GM13976 (cell line): ENCODE results near the gene RAD51B.

ENCODE experiments used
- DNase-seq: peaks from one replicate; pipeline ENCODE4 v3.0.0; 2012; ENCODE audit warnings: low spot score
- in situ Hi-C: fragments of 300-500 bp; cut with MboI; formaldehyde crosslinking; loops from one replicate; pipeline ENCODE4 v1.12.0; 2022; ENCODE audit warnings: low sequenced_read_pairs, mixed read lengths, inconsistent platforms; ENCODE audit not compliant: unreplicated experiment
- TF ChIP-seq, protein P1 (sequence below): IDR thresholded peaks from 2 replicates; pipeline ENCODE4 v1.5.1; 2012; ENCODE audit warnings: borderline replicate concordance, mild to moderate bottlenecking; ENCODE audit not compliant: insufficient read depth; ENCODE audit errors: extremely low read depth, missing control alignments, control extremely low read depth

Gene RAD51B

DNA sequence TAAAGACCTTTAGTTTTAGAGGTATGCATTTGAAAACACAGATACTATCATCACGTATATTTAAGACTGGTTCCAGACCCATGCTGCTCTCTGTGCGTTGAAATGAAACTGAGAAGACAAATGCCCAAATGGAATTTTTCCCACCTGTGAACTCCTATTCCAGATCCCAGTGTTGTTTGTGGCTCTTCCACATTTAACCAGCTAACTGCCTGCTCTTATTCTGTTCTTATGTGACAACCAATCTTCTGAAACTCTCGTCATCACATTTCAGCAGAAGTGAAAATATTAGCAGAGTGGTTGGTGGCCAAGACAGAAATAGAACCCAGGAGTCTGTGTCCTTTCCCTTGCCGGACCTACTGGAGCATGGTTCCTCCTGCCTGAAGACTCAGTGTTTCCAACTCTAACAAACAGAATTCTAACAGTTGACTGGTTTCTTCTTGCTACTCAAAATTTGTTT lies 460.2 kb downstream of the RAD51B start:
- DNase-seq: peak; percentile 44
- TF ChIP-seq, protein P1, sequence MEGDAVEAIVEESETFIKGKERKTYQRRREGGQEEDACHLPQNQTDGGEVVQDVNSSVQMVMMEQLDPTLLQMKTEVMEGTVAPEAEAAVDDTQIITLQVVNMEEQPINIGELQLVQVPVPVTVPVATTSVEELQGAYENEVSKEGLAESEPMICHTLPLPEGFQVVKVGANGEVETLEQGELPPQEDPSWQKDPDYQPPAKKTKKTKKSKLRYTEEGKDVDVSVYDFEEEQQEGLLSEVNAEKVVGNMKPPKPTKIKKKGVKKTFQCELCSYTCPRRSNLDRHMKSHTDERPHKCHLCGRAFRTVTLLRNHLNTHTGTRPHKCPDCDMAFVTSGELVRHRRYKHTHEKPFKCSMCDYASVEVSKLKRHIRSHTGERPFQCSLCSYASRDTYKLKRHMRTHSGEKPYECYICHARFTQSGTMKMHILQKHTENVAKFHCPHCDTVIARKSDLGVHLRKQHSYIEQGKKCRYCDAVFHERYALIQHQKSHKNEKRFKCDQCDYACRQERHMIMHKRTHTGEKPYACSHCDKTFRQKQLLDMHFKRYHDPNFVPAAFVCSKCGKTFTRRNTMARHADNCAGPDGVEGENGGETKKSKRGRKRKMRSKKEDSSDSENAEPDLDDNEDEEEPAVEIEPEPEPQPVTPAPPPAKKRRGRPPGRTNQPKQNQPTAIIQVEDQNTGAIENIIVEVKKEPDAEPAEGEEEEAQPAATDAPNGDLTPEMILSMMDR: no peak
- in situ Hi-C loops: no loop called here

- DNase-seq: no peak
- TF ChIP-seq, protein P1: no peak
- in situ Hi-C loops: no loop called here
Measured at GRCh38 chr14:68281497-68281896, 461.9 kb downstream of the RAD51B start.

- no peak for DNase-seq
- TF ChIP-seq, protein P1: no peak
- in situ Hi-C loops: no loop called here
Measured at GRCh38 chr14:68282479-68283377, 463.1 kb downstream of the RAD51B start.

DNA sequence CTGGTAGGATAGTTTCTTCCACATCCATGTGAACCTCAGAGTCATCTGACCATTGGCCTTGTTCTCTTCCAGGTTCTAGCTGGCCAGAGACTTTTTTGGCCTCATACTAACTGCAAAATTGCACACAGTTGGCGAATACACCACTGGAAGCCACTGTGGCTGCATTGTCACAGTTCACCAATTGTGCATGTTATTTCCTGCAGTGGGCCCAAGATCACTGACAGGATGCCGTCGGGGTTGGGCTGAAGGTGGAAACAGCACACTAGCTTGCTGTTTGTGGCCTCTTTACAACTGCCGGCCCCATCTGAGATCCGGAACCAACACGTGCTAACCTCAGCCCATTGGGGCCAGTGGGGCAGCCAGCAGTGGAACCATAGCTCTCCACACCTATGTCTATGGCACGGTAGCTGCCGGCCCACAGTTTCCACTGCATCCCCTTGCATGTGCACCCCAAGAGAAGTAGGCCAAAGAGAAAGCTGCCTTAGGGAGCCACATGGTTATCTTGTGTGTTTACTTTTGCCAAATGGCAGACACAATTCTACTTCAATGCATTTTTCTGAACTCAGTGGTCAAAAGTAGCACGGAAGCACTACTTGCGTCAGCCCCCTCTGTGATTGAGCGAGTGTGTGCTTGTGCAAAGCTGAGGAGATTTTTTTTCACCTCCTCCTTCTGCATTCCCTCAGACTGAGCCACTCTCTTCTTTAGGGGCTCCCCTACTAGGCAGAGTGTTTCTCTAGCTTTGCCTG lies 464.0 kb downstream of the RAD51B start:
- TF ChIP-seq, protein P1: no peak
- DNase-seq: no peak
- in situ Hi-C loops: no loop called here

DNA sequence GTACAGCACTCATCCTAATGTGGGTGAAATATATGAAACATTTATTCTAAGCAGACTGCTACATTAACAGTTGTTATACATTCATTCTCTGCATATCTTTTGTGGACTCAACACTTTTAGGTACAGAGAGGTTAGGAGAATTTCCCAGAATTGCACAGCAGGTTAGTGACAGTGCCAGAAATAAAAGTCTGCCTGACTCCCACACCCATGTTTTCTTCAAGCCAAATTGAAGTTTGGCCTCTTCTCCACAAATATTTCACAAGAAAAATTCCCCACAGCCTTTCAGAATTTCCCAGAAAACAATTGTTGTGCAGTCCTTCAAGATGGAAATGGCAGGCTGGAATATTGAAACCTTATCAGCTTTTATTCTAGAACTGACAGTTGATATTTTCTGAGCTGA lies 464.8 kb downstream of the RAD51B start:
- no peak for DNase-seq
- in situ Hi-C loops: no loop called here
- TF ChIP-seq, protein P1: no peak

DNA sequence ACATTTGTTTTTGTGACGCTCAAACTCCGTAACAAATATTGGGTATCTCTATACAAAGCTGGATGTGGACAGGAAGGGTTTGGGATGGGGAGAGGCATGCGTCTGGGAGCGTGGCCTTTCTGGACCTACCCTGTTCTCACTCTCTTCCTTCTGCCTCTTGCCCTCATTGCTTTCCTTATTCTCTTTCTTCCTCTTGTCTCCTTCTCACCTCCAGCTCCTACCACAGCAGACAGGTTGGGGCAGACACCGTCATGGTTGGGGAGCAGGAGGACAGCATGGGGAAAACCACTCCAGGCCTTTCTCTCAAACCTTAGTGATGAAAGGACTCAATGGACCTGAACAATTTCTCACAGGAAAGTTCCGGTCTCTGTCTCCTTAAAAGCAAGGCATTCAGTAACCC lies 465.3 kb downstream of the RAD51B start:
- no peak for DNase-seq
- in situ Hi-C loops: no loop called here
- TF ChIP-seq, protein P1: no peak
